K562 (cell line): ENCODE results near the gene SLC27A4. TPM values are rescaled to one million over a fixed set of nuclear protein-coding genes. Genes with fewer than 3 reads are reported as not detected.

Source experiments
- ATAC-seq: fragments of 200-7000 bp; cut with Tn5 transposase; 3 replicates; pipeline ENCODE4 v1.9.1; 2020; ENCODE audit warnings: moderate library complexity
- BruUV-seq: library from RNA; stranded (reverse); fragments of 400-500 nt; replicated peaks from 2 replicates; lab custom pipeline; 2021; lab: Mats Ljungman, UMichigan
- CTCF ChIA-PET: fragments of 300-600 bp; formaldehyde crosslinking; extraction: SDS; loops from one replicate; lab custom pipeline; 2021; ENCODE audit warnings: low intra/inter-chr PET ratio; lab: Yijun Ruan, JAX
- POLR2A ChIA-PET: fragments of 300-600, 350-650 bp; sonication (Branson Sonifier 250); formaldehyde crosslinking; extraction: SDS; loops from one replicate; lab custom pipeline; 2021; ENCODE audit warnings: antibody characterized with exemption, inconsistent platforms; lab: Yijun Ruan, JAX
- DNase-seq, 4 experiments: peaks; one replicate each; pipeline versions ENCODE4 v3.0.0 to v3.0.0-alpha.2; 2011 to 2018; ENCODE audit warnings: low spot score in 3 of 4, mixed read lengths in 3 of 4; ENCODE audit errors: extremely low read depth in 1 of 4
- FAIRE-seq: peaks from 2 replicates; lab custom pipeline; 2011; peaks lifted over from hg19 to GRCh38; lab: Jason Lieb, UNC
- H2AFZ ChIP-seq: 2 replicates; pipeline ENCODE4 v1.6.0; 2011; ENCODE audit warnings: low read depth, low read length, control low read depth, inconsistent platforms
- H3K27ac ChIP-seq: fragments of 200-600 bp; 3 replicates; pipeline ENCODE4 v1.8.0; 2011; ENCODE audit warnings: low read depth, mild to moderate bottlenecking, control low read depth, inconsistent platforms, low read length, moderate library complexity, mixed read lengths; ENCODE audit errors: extremely low read depth
- H3K27me3 ChIP-seq, 2 experiments: fragments of 300-600 bp in 1 of 2; 2 replicates in 1 of 2; 3 replicates in 1 of 2; pipeline versions ENCODE4 v1.6.0 to v1.8.0; 2011; ENCODE audit warnings: inconsistent platforms in 2 of 2, low read length in 2 of 2, mild to moderate bottlenecking in 1 of 2, mixed read lengths in 1 of 2, moderate library complexity in 1 of 2; ENCODE audit not compliant: control insufficient read depth in 2 of 2, insufficient read depth in 2 of 2
- H3K36me3 ChIP-seq: fragments of 300-600 bp; 3 replicates; pipeline ENCODE4 v1.8.0; 2011; ENCODE audit warnings: mild to moderate bottlenecking, low read length, inconsistent platforms; ENCODE audit not compliant: control insufficient read depth, insufficient read depth
- H3K4me1 ChIP-seq, 2 experiments: fragments of 200-600 bp in 1 of 2; replicated peaks in 1 of 2; 2 replicates in 1 of 2; 3 replicates in 1 of 2; pipeline versions ENCODE4 v1.5.1 to v1.8.0; 2011; ENCODE audit warnings: inconsistent platforms in 2 of 2, low read length in 2 of 2, mild to moderate bottlenecking in 1 of 2, mixed read lengths in 1 of 2, moderate library complexity in 1 of 2; ENCODE audit not compliant: control insufficient read depth in 2 of 2, insufficient read depth in 2 of 2
- H3K4me2 ChIP-seq: 2 replicates; pipeline ENCODE4 v1.6.1; 2011; ENCODE audit warnings: low read length, control low read depth, inconsistent platforms, mixed read lengths; ENCODE audit not compliant: insufficient read depth
- H3K4me3 ChIP-seq: fragments of 200-600 bp; sonication (generic), shearing (Covaris generic); 2 replicates; pipeline ENCODE4 v1.5.1; 2016; ENCODE audit warnings: control low read depth, inconsistent platforms
- H3K79me2 ChIP-seq: fragments of 200-600 bp; 3 replicates; pipeline ENCODE4 v1.8.0; 2011; ENCODE audit warnings: low read length, inconsistent platforms; ENCODE audit not compliant: control insufficient read depth, insufficient read depth
- H3K9ac ChIP-seq, 2 experiments: 2 replicates each; pipeline versions ENCODE4 v1.6.0 to v1.6.1; 2011; ENCODE audit warnings: low read depth in 2 of 2, low read length in 2 of 2, control low read depth in 1 of 2, inconsistent platforms in 1 of 2, mild to moderate bottlenecking in 1 of 2, mixed read lengths in 1 of 2; ENCODE audit not compliant: insufficient read depth in 1 of 2
- H3K9me1 ChIP-seq: one replicate; pipeline ENCODE4 v1.6.0; 2011; ENCODE audit warnings: inconsistent platforms, mild to moderate bottlenecking, low read length, moderate library complexity; ENCODE audit not compliant: control insufficient read depth, insufficient read depth
- H3K9me3 ChIP-seq: replicated peaks from 2 replicates; pipeline ENCODE4 v1.5.1; 2011; ENCODE audit warnings: low read depth, low read length, inconsistent platforms; ENCODE audit not compliant: control insufficient read depth, insufficient read depth
- H4K20me1 ChIP-seq: replicated peaks from 2 replicates; pipeline ENCODE4 v1.6.1; 2011; ENCODE audit warnings: low read length, inconsistent platforms, mixed read lengths; ENCODE audit not compliant: control insufficient read depth, insufficient read depth
- ARID1B ChIP-seq: fragments of 450-650 bp; IDR thresholded peaks from 2 replicates; pipeline ENCODE4 v1.6.1; 2016; ENCODE audit warnings: antibody characterized with exemption, mild to moderate bottlenecking, inconsistent platforms
- CBFA2T2 ChIP-seq: fragments of 450-650 bp; conservative IDR thresholded peaks from 2 replicates; pipeline ENCODE4 v1.6.1; 2017; ENCODE audit warnings: mild to moderate bottlenecking
- CBFA2T3 ChIP-seq: fragments of 450-650 bp; IDR thresholded peaks from 2 replicates; pipeline ENCODE4 v1.6.1; 2017
- CCNT2 ChIP-seq: IDR thresholded peaks from 2 replicates; pipeline ENCODE4 v1.6.1; 2011; ENCODE audit warnings: borderline replicate concordance, low read depth, mild to moderate bottlenecking, moderate library complexity, mixed read lengths, low read length; ENCODE audit not compliant: insufficient read length; ENCODE audit errors: extremely low read depth
- CREB3 ChIP-seq: fragments of 450-650 bp; conservative IDR thresholded peaks from 2 replicates; pipeline ENCODE4 v1.6.1; 2016; ENCODE audit warnings: missing genetic modification characterization, low read depth, mild to moderate bottlenecking, missing compliant biosample characterization, moderate library complexity
- FOXJ3 ChIP-seq: sonication (generic); formaldehyde crosslinking; IDR thresholded peaks from 2 replicates; pipeline ENCODE4 v1.4.0; 2020; ENCODE audit warnings: mild to moderate bottlenecking, missing genetic modification reagents
- FOXK2 ChIP-seq, 2 experiments: fragments of 450-650 bp; IDR thresholded peaks in 1 of 2; conservative IDR thresholded peaks in 1 of 2; 2 replicates each; pipeline ENCODE4 v1.6.1; 2016; ENCODE audit warnings: low read depth in 2 of 2, mild to moderate bottlenecking in 1 of 2
- HDAC1 ChIP-seq, 2 experiments: fragments of 450-650 bp; IDR thresholded peaks; 2 replicates each; pipeline ENCODE4 v1.6.1; 2016 to 2017; ENCODE audit warnings: inconsistent platforms in 1 of 2, mild to moderate bottlenecking in 1 of 2, moderate library complexity in 1 of 2
- MECOM ChIP-seq: fragments of 250-450 bp; sonication (Bioruptor Pico); IDR thresholded peaks from 2 replicates; pipeline ENCODE4 v1.8.0; 2022; ENCODE audit warnings: inconsistent platforms
- NCOR1 ChIP-seq: fragments of 450-650 bp; IDR thresholded peaks from 2 replicates; pipeline ENCODE4 v1.6.1; 2016; ENCODE audit warnings: mild to moderate bottlenecking, moderate library complexity
- NFRKB ChIP-seq: fragments of 450-650 bp; IDR thresholded peaks from 2 replicates; pipeline ENCODE4 v1.6.1; 2016; ENCODE audit warnings: low read depth
- SRF ChIP-seq, 2 experiments: fragments of 250-450, 450-650 bp in 1 of 2; sonication (Bioruptor Pico) in 1 of 2; sonication (generic) in 1 of 2; formaldehyde crosslinking; IDR thresholded peaks; 2 replicates each; pipeline versions ENCODE4 v1.5.0 to v1.5.1; 2020 to 2022; ENCODE audit warnings: mild to moderate bottlenecking in 1 of 2, missing genetic modification reagents in 1 of 2
- TCF3 ChIP-seq: sonication (generic); formaldehyde crosslinking; IDR thresholded peaks from 2 replicates; pipeline ENCODE4 v1.4.0; 2020; ENCODE audit warnings: mild to moderate bottlenecking, missing genetic modification reagents
- ZBTB26 ChIP-seq: fragments of 450-650 bp; formaldehyde crosslinking; IDR thresholded peaks from 2 replicates; pipeline ENCODE4 v1.4.0; 2022; ENCODE audit warnings: missing genetic modification characterization
- ZNF316 ChIP-seq: fragments of 450-650 bp; IDR thresholded peaks from 2 replicates; pipeline ENCODE4 v1.6.1; 2016
- ZNF41 ChIP-seq: fragments of 250-450 bp; sonication (Bioruptor Pico); conservative IDR thresholded peaks from 2 replicates; pipeline ENCODE4 v1.4.0; 2020; ENCODE audit warnings: mild to moderate bottlenecking
- ZNF436 ChIP-seq: fragments of 250-450, 450-650 bp; sonication (Bioruptor Pico); formaldehyde crosslinking; IDR thresholded peaks from 2 replicates; pipeline ENCODE4 v1.7.0; 2020; ENCODE audit warnings: mild to moderate bottlenecking
- ZNF551 ChIP-seq: fragments of 250-450 bp; sonication (Bioruptor Pico); IDR thresholded peaks from 2 replicates; pipeline ENCODE4 v1.5.0; 2021; ENCODE audit warnings: mild to moderate bottlenecking, moderate library complexity
- WGBS: fragments of 100-300 bp; shearing (Covaris generic); methylation state at CpG from one replicate; pipeline ENCODE4 v1.1.6; 2016; ENCODE audit warnings: low coverage, mixed read lengths; ENCODE audit not compliant: insufficient coverage; ENCODE audit errors: missing lambda C conversion rate; 5-methylcytosine and 5-hydroxymethylcytosine counted together
- in situ Hi-C: fragments of 300-500 bp; cut with MboI; formaldehyde crosslinking; loops from 4 replicates; pipeline ENCODE4 v1.15.0; 2018; ENCODE audit warnings: inconsistent platforms, mixed read lengths
- intact Hi-C: fragments of 100-400 bp; cut with micrococcal nuclease; formaldehyde crosslinking; loops from 2 replicates; pipeline ENCODE4 v1.14.2; 2022
- polyA plus RNA-seq, 8 experiments: library from polyadenylated mRNA; depleted of rRNA in 4 of 8; stranded (reverse) in 5 of 8; unstranded in 3 of 8; fragments of >200 nt; fragmentation: Nextera tagmentation in 2 of 8; fragmentation: Illumina TruSeq in 1 of 8; extraction: Ambion mirVana in 2 of 8; extraction: Trizol in 1 of 8; gene quantifications; 2 replicates each; pipeline versions ENCODE4 v1.2.1 to v1.2.3, GENCODE V29; 2011 to 2014; ENCODE audit warnings: inconsistent platforms in 1 of 8, missing spikeins in 1 of 8
- total RNA-seq, 7 experiments: library from RNA; depleted of rRNA in 6 of 7; stranded (reverse); fragments of >200 nt in 6 of 7; fragmentation: Illumina TruSeq in 2 of 7; extraction: Trizol in 2 of 7; gene quantifications; 2 replicates each; pipeline versions ENCODE4 v1.2.1 to v1.2.3, GENCODE V29; 2011 to 2021; ENCODE audit warnings: low replicate concordance in 1 of 7
- TF ChIP-seq, protein P1 (sequence below), 3 experiments: fragments of 200-800 bp in 1 of 3; sonication (Bioruptor generic) in 1 of 3; sonication (generic) in 1 of 3; formaldehyde crosslinking in 1 of 3; IDR thresholded peaks; 2 replicates each; pipeline versions ENCODE4 v1.6.1 to v1.8.0; 2016 to 2022; ENCODE audit warnings: mild to moderate bottlenecking in 2 of 3, missing compliant biosample characterization in 2 of 3, missing genetic modification characterization in 2 of 3, missing genetic modification reagents in 1 of 3

Gene SLC27A4
- total and polyA plus RNA-seq, 9 of the 15 experiments (the other 6 are each of a cell fraction or from before 2014, with no cell fraction given), result 0.25 to 35.7 (median 14.0) TPM

GRCh38 chr9:128372188-128372641 is 31.9 kb downstream of the SLC27A4 start:
- no peaks in the 10 kb centered on the region for H4K20me1 ChIP-seq
- 9% methylated on average over 4 of the region's 4 CpGs for WGBS
- peak overlapping the region; percentile 96 for H3K4me2 ChIP-seq
- no peaks in the 10 kb centered on the region for H3K9me3 ChIP-seq
- H3K27ac ChIP-seq, result peak overlapping the region; percentile 75; the same call in 2 of the 3 replicates
- CTCF ChIA-PET, result no interaction called here
- H3K9me1 ChIP-seq, result no peaks in the 10 kb centered on the region
- H2AFZ ChIP-seq, result no peak overlapping the region
- POLR2A ChIA-PET, result interaction anchor here (0.6 to 2.2 kb wide), 3 partner anchors 11 to 560 kb away, joined by 3 to 11 read pairs (median 9); no protein-coding TSS in a partner anchor
- peaks cover 53% of the 10 kb centered on the region for H3K79me2 ChIP-seq
- peak overlapping the region; percentile 84 for H3K4me3 ChIP-seq
- peaks cover 13 to 14% of the 10 kb centered on the region in 2 experiments for H3K4me1 ChIP-seq
- in situ Hi-C loops (loop anchor here (25.0 kb wide), 1 partner anchor 610 kb away; no protein-coding TSS in a partner anchor), intact Hi-C loops (no loop called here)
- TF ChIP-seq SRF (CRISPR knock-in tag; IDR thresholded peaks at IDR 0.05), result no peak
- TF ChIP-seq FOXK2 (conservative IDR thresholded peaks at IDR 0.05 in 1 of 2, IDR thresholded peaks at IDR 0.05 in 1 of 2; ENCODE audit: low read depth in 2 of 2), result no peak
- no peak for TF ChIP-seq NFRKB
- peak; percentile 36 for TF ChIP-seq ARID1B
- TF ChIP-seq CBFA2T3, result peak; percentile 55
- 0 out of 2 replicates have a peak, but pooled peaks have one; percentile 25 for TF ChIP-seq ZBTB26
- no peak for TF ChIP-seq ZNF551
- TF ChIP-seq ZNF316, result no peak
- TF ChIP-seq FOXJ3 (CRISPR knock-in tag), result no peak
- TF ChIP-seq CCNT2, result no peak
- TF ChIP-seq CBFA2T2, result 0 out of 2 replicates have a peak, but pooled peaks have one; percentile 38
- peak in 1 of 2 experiments; percentile 56; a peak in 1 of 4 replicates for TF ChIP-seq HDAC1 (IDR thresholded peaks at IDR 0.05)
- 0 out of 2 replicates have a peak, but pooled peaks have one; percentile 17 for TF ChIP-seq NCOR1
- TF ChIP-seq, protein P1, sequence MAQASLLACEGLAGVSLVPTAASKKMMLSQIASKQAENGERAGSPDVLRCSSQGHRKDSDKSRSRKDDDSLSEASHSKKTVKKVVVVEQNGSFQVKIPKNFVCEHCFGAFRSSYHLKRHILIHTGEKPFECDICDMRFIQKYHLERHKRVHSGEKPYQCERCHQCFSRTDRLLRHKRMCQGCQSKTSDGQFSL (CRISPR knock-in tag; IDR thresholded peaks at IDR 0.05), result no peak
- TF ChIP-seq, protein P1 (tag; IDR thresholded peaks at IDR 0.05), result no peak
- no peak for TF ChIP-seq ZNF436 (CRISPR knock-in tag)
- peak; percentile 36 for TF ChIP-seq TCF3 (CRISPR knock-in tag)
- TF ChIP-seq MECOM (CRISPR knock-in tag), result no peak
- TF ChIP-seq CREB3 (tag), result no peak
- no peak for TF ChIP-seq ZNF41 (CRISPR knock-in tag)
- FAIRE-seq, result peak; percentile 29
- H3K27me3 ChIP-seq, result no peaks in the 10 kb centered on the region
- no TSS peak for BruUV-seq
- ATAC-seq, result no peak
- peaks cover 27% of the 10 kb centered on the region for H3K36me3 ChIP-seq
- no peak for DNase-seq
- H3K9ac ChIP-seq, result peak overlapping the region; percentile 46 to 83
